Inflammatory macrophage treated with lipopolysaccharide for 4 hours (primary cell): ENCODE results near the gene PPIL1.

Source experiments
- DNase-seq: peaks from one replicate; pipeline ENCODE4 v3.0.0-alpha.2; 2020

The PPIL1 gene

GRCh38 chr6:36888654-36889481, 14.3 kb upstream of the PPIL1 start:
- no peak for DNase-seq

GRCh38 chr6:36888115-36888643, 13.6 kb upstream of the PPIL1 start:
- no peak for DNase-seq

GRCh38 chr6:36886950-36887618, 12.5 kb upstream of the PPIL1 start:
- no peak for DNase-seq

- DNase-seq: peak; percentile 99
Observed at GRCh38 chr6:36885461-36886401, 11.1 kb upstream of the PPIL1 start, which contains the start of gene C6orf89. Gene C6orf89, plus strand, starts transcription at chr6:36885952. Its CDS starts 13,493 bp downstream, at chr6:36899445.

- no peak for DNase-seq
Observed at GRCh38 chr6:36884610-36885009, 10.0 kb upstream of the PPIL1 start.

- no peak for DNase-seq
Observed at GRCh38 chr6:36875250-36875633, 639 bp upstream of the PPIL1 start.

- peak; percentile 20 for DNase-seq
Observed at GRCh38 chr6:36873612-36874442, 776 bp downstream of the PPIL1 start.

GRCh38 chr6:36873115-36873514, 1.5 kb downstream of the PPIL1 start:
- DNase-seq: no peak

GRCh38 chr6:36871686-36872085, 2.9 kb downstream of the PPIL1 start:
- no peak for DNase-seq

- DNase-seq: no peak
Observed at GRCh38 chr6:36867471-36868224, 7.0 kb downstream of the PPIL1 start.

- DNase-seq: no peak
Observed at GRCh38 chr6:36865835-36866234, 8.8 kb downstream of the PPIL1 start.

- DNase-seq: no peak
Observed at GRCh38 chr6:36863670-36864540, 10.7 kb downstream of the PPIL1 start.

GRCh38 chr6:36862848-36863382, 11.7 kb downstream of the PPIL1 start:
- no peak for DNase-seq

- no peak for DNase-seq
Observed at GRCh38 chr6:36862164-36862847, 12.3 kb downstream of the PPIL1 start.

GRCh38 chr6:36860126-36860525, 14.5 kb downstream of the PPIL1 start:
- no peak for DNase-seq

- DNase-seq: no peak
Observed at GRCh38 chr6:36858407-36858981, 16.1 kb downstream of the PPIL1 start.

GRCh38 chr6:36857325-36857724, 17.3 kb downstream of the PPIL1 start:
- DNase-seq: no peak

- no peak for DNase-seq
Observed at GRCh38 chr6:36856277-36856676, 18.3 kb downstream of the PPIL1 start.

GRCh38 chr6:36855750-36856149, 18.9 kb downstream of the PPIL1 start:
- DNase-seq: no peak
